ENCODE measurements around the gene MTMR4. TPM values are rescaled to one million over a fixed set of nuclear protein-coding genes. Genes with fewer than 3 reads are reported as not detected.

The MTMR4 gene
- polyA plus RNA-seq, 2 of the 4 experiments (the other 2 are of a cell fraction), result 13.8 to 20.0 TPM

DNA sequence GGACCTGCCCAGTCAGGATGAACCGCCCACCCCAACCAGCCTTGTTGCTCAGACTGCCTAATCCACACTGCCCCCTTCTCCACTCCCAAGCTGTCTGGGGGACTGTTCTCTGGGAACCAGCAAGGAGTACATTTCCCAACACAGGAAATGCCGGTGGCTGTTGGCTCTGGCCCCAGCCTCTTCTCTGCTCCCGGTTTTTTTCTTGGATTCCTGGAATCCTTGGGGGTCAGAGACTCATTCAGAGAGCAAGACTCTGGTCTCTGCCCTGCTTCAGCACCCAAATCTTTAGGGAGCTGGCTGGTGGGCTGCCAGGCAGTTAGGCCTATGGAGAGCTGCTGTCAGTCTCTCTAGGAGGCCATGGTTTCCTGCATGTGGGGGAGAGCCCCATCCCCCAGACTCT lies 10.8 kb upstream of the MTMR4 start:
- DNase-seq (ENCODE audit: low read depth in 1 of 2, low spot score in 1 of 2) (no peak), FAIRE-seq (no peak), ATAC-seq (no peak)
- ChIA-PET POLR2A (interaction anchor here (2.2 kb wide), 1 partner anchor 107 kb away, joined by 14 read pairs; no protein-coding TSS in a partner anchor), CTCF (interaction anchor here (1.2 to 9.8 kb wide), 3 partner anchors 10 to 478 kb away, joined by 3 to 187 read pairs (median 7); no protein-coding TSS in a partner anchor)
- Histone ChIP-seq H3K9me3 (no peaks in the 10 kb centered on the region), H3K27ac (peak overlapping the region; percentile 19 to 26; a peak in 3 of 6 replicates), H3K4me3 (no peak overlapping the region), H3K4me1 (peaks cover 5% of the 10 kb centered on the region; the same call in 1 of the 3 replicates), H3K4me2 (0 out of 3 replicates have a peak overlapping the region, but pooled peaks have one; percentile 19)
- TF ChIP-seq CBX2 (IDR thresholded peaks at IDR 0.05; ENCODE audit: borderline replicate concordance, low read depth) (no peak), EP300 (IDR thresholded peaks at IDR 0.05) (no peak), RNF2 (IDR thresholded peaks at IDR 0.05; ENCODE audit: borderline replicate concordance, low read depth) (no peak), TP53 (CRISPR knock-in tag; IDR thresholded peaks at IDR 0.05) (no peak), KDM1A (IDR thresholded peaks at IDR 0.05; ENCODE audit: low read depth) (no peak), EHMT2 (IDR thresholded peaks at IDR 0.05; ENCODE audit: low read depth) (no peak), NPAS2 (CRISPR knock-in tag; IDR thresholded peaks at IDR 0.05; ENCODE audit: borderline replicate concordance) (no peak), SREBF2 (IDR thresholded peaks at IDR 0.05) (no peak), TFCP2L1 (CRISPR knock-in tag; IDR thresholded peaks at IDR 0.05) (no peak), ZNF302 (CRISPR knock-in tag; IDR thresholded peaks at IDR 0.05) (no peak), NR3C1 (IDR thresholded peaks at IDR 0.05) (no peak), POLR2AphosphoS2 (conservative IDR thresholded peaks at IDR 0.05; ENCODE audit: low read length) (no peak)
- TF ChIP-seq, protein P1, sequence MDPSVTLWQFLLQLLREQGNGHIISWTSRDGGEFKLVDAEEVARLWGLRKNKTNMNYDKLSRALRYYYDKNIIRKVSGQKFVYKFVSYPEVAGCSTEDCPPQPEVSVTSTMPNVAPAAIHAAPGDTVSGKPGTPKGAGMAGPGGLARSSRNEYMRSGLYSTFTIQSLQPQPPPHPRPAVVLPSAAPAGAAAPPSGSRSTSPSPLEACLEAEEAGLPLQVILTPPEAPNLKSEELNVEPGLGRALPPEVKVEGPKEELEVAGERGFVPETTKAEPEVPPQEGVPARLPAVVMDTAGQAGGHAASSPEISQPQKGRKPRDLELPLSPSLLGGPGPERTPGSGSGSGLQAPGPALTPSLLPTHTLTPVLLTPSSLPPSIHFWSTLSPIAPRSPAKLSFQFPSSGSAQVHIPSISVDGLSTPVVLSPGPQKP (IDR thresholded peaks at IDR 0.05; ENCODE audit: low read depth, low read length), result no peak
- 23% methylated on average over 3 of the region's 3 CpGs for WGBS (ENCODE audit: missing lambda C conversion rate)

DNA sequence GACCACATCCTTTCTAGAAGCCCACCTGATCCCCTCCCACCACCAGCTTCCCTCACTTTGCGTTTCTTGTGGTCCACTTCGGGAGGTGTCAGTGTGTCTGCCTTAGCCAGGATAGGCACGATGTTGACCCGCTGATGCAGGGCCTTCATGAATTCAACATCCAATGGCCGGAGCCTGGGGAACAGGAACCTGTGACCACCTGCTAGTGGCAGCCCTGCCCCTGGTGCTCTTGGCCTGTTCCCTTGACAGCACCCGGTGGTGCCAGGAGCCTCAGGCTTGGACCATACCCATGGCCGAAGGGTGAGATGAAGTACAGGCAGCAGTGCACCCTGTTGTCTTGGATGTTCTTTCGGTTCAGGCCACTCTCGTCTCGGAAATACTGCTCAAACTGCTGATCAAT lies 7.2 kb upstream of the MTMR4 start:
- 88% methylated on average over 10 of the region's 10 CpGs for whole genome bisulfite sequencing (ENCODE audit: missing lambda C conversion rate)
- ChIA-PET POLR2A (interaction anchor here (1.5 to 1.8 kb wide), 2 partner anchors 109 to 110 kb away, joined by 4 read pairs; no protein-coding TSS in a partner anchor), CTCF (interaction anchor here (1.9 to 9.8 kb wide), 3 partner anchors 13 to 483 kb away, joined by 7 to 187 read pairs (median 12); no protein-coding TSS in a partner anchor)
- ATAC-seq (no peak), FAIRE-seq (no peak), DNase-seq (ENCODE audit: low read depth in 1 of 2, low spot score in 1 of 2) (no peak)
- Histone ChIP-seq H3K4me2 (no peak overlapping the region), H3K4me1 (peaks cover 10% of the 10 kb centered on the region), H3K27ac (no peak overlapping the region), H3K4me3 (no peak overlapping the region), H3K9me3 (no peaks in the 10 kb centered on the region)
- no peak for TF ChIP-seq CTCF (IDR thresholded peaks at IDR 0.05)

DNA sequence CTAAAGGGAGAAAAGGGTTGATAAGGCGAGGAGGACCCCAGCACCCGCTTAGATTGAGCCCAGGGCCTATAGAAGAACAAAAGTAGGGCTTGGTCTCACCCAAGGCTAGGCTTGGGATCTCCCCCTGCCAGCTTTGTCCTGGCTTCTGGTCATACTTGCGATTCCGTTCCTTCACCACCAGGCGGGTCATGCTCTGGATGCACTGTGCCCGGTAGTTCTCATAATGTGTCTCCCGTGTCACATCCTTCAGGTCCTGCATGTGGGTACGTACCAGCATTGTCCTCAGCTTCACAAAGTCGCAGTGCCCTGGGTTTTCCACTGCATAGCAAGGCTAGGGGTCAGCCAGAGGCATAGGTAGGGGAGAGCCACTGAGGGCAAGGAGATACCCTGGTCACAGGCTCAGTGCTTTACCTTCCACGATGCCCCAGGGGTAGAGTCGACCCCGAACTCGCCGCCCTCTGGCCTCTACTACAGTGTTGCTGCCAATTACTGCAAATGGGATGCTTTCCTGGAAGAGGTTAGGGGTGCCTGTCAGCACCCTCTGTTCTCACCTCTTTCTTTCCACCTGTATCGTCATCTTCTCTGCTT lies 6.5 kb upstream of the MTMR4 start:
- CTCF ChIA-PET, result interaction anchor here (0.6 to 9.8 kb wide), 11 partner anchors 14 to 484 kb away, joined by 3 to 187 read pairs (median 4); partner anchors contain the start of genes RAD51C and TEX14
- peak in 1 of 2 experiments; percentile 58 for DNase-seq (ENCODE audit: low read depth in 1 of 2, low spot score in 1 of 2)

More for the DNA sequence above, 6.5 kb upstream of the MTMR4 start:
- peaks cover 10% of the 10 kb centered on the region for H3K4me1 ChIP-seq
- TF ChIP-seq HEYL (CRISPR knock-in tag; IDR thresholded peaks at IDR 0.05), result no peak
- 0 out of 5 replicates have a peak, but pooled peaks of 1 of the 2 experiments have one; percentile 12 for TF ChIP-seq RAD21 (conservative IDR thresholded peaks at IDR 0.05 in 1 of 2, IDR thresholded peaks at IDR 0.05 in 1 of 2)
- no peak for ATAC-seq
- H3K4me3 ChIP-seq, result no peak overlapping the region
- H3K4me2 ChIP-seq, result no peak overlapping the region
- no peak overlapping the region for H3K27ac ChIP-seq
- POLR2A ChIA-PET, result interaction anchor here (1.5 kb wide), 1 partner anchor 111 kb away, joined by 4 read pairs; no protein-coding TSS in a partner anchor
- no peaks in the 10 kb centered on the region for H3K9me3 ChIP-seq
- 58% methylated on average over 15 of the region's 15 CpGs for WGBS (ENCODE audit: missing lambda C conversion rate)
- no peak for FAIRE-seq

All from A549 (cell line).